ENCODE measurements around the gene NIBAN1. TPM values are rescaled to one million over a fixed set of nuclear protein-coding genes. Genes with fewer than 3 reads are reported as not detected.

The NIBAN1 gene
- total and polyA plus RNA-seq, 7 donors: 1.4 to 384 (median 311) TPM

DNA sequence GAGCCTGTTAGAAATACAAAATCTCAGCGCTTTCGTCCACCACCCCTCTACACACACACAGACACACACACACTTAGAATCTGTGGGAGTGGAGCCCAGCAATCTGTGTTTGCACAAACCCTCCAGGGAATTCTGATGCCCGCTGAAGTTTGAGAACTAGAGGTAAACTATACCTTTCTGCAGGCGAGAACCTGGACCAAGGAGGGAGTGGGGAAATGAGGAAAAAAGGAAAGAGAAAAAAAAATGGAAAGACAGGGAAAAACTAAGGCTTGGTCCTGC lies 468 bp upstream of the NIBAN1 start:
- H3K4me1 ChIP-seq: peaks cover 0 to 28% (median 23%) of the 10 kb centered on the region in 4 donors
- H3K27me3 ChIP-seq: no peaks in the 10 kb centered on the region
- H3K9me3 ChIP-seq: no peaks in the 10 kb centered on the region
- DNase-seq: no peak
- no peaks in the 10 kb centered on the region for H3K36me3 ChIP-seq
- H3K27ac ChIP-seq: peak overlapping the region; percentile 87 to 96 (median 94)
- intact Hi-C loops (cut with DNase I): loop anchor here (2.0 to 10.0 kb wide), 4 partner anchors 92 to 1340 kb away; partner anchors contain the start of gene ARPC5
- H3K4me3 ChIP-seq: peak overlapping the region; percentile 81 to 99 (median 92)
- WGBS, 2 donors: 59 to 70% methylated on average over 4 of the region's 4 CpGs
- no peak for TF ChIP-seq CTCF (IDR thresholded peaks at IDR 0.05)
- TF ChIP-seq POLR2AphosphoS5 (IDR thresholded peaks at IDR 0.05): no peak
- TF ChIP-seq POLR2A (IDR thresholded peaks at IDR 0.05): no peak
- no peak for TF ChIP-seq EP300 (IDR thresholded peaks at IDR 0.05)

GRCh38 chr1:184973272-184974055 lies 844 bp downstream of the NIBAN1 start:
- DNase-seq: peak; percentile 76
- 2 to 3% methylated on average over 39 of the region's 39 CpGs for WGBS, 2 donors
- intact Hi-C loops (cut with DNase I): loop anchor here (2.0 to 10.0 kb wide), 4 partner anchors 91 to 1339 kb away; partner anchors contain the start of gene ARPC5
- peak overlapping the region; percentile 87 to 96 (median 94) for H3K27ac ChIP-seq
- no peaks in the 10 kb centered on the region for H3K9me3 ChIP-seq
- no peaks in the 10 kb centered on the region for H3K27me3 ChIP-seq
- peaks cover 0 to 39% (median 36%) of the 10 kb centered on the region in 4 donors for H3K4me1 ChIP-seq
- TF ChIP-seq POLR2AphosphoS5 (IDR thresholded peaks at IDR 0.05) (peak in 3 of 4 donors; percentile 35 to 51 (median 49)), CTCF (IDR thresholded peaks at IDR 0.05) (peak in 1 of 4 experiments; percentile 9), POLR2A (IDR thresholded peaks at IDR 0.05) (no peak)
- H3K36me3 ChIP-seq: no peaks in the 10 kb centered on the region
- peak overlapping the region; percentile 81 to 99 (median 92) for H3K4me3 ChIP-seq

GRCh38 chr1:184972315-184973055 lies 1.8 kb downstream of the NIBAN1 start:
- intact Hi-C loops (cut with DNase I): loop anchor here (5.0 to 10.0 kb wide), 3 partner anchors 90 to 1338 kb away; partner anchors contain the start of gene ARPC5
- Histone ChIP-seq H3K9me3 (no peaks in the 10 kb centered on the region), H3K4me3 (peak overlapping the region; percentile 81 to 99 (median 92)), H3K27me3 (no peaks in the 10 kb centered on the region), H3K36me3 (no peaks in the 10 kb centered on the region), H3K27ac (peak overlapping the region; percentile 87 to 96 (median 94)), H3K4me1 (peaks cover 0 to 46% (median 39%) of the 10 kb centered on the region in 4 donors)
- no peak for DNase-seq
- WGBS, 2 donors: 35 to 52% methylated on average over 4 of the region's 4 CpGs
- no peak for TF ChIP-seq EP300 (IDR thresholded peaks at IDR 0.05)
- TF ChIP-seq CTCF (IDR thresholded peaks at IDR 0.05): no peak
- TF ChIP-seq POLR2AphosphoS5 (IDR thresholded peaks at IDR 0.05): no peak
- no peak for TF ChIP-seq POLR2A (IDR thresholded peaks at IDR 0.05)

GRCh38 chr1:184971522-184972265 lies 2.6 kb downstream of the NIBAN1 start:
- Histone ChIP-seq H3K27ac (peak overlapping the region; percentile 87 to 96 (median 94)), H3K36me3 (no peaks in the 10 kb centered on the region), H3K9me3 (no peaks in the 10 kb centered on the region), H3K27me3 (no peaks in the 10 kb centered on the region), H3K4me3 (peak overlapping the region; percentile 81 to 99 (median 92)), H3K4me1 (peaks cover 0 to 53% (median 47%) of the 10 kb centered on the region in 4 donors)
- intact Hi-C loops (cut with DNase I): loop anchor here (5.0 to 10.0 kb wide), 3 partner anchors 89 to 1337 kb away; partner anchors contain the start of gene ARPC5
- 78 to 79% methylated on average over 8 of the region's 8 CpGs for WGBS, 2 donors
- DNase-seq: no peak
- no peak for TF ChIP-seq EP300 (IDR thresholded peaks at IDR 0.05)
- no peak for TF ChIP-seq POLR2A (IDR thresholded peaks at IDR 0.05)
- TF ChIP-seq POLR2AphosphoS5 (IDR thresholded peaks at IDR 0.05): no peak
- no peak for TF ChIP-seq CTCF (IDR thresholded peaks at IDR 0.05)
